ENCODE measurements around the gene POLR2L. TPM values are rescaled to one million over a fixed set of nuclear protein-coding genes. Genes with fewer than 3 reads are reported as not detected.

The POLR2L gene
- total RNA-seq, 1 experiment from 2014 or later: 211 TPM

- H2AFZ ChIP-seq (ENCODE audit: low read depth, low read length, poor library complexity, severe bottlenecking): no peak overlapping the region
- H3K9ac ChIP-seq (ENCODE audit: low read length): no peak overlapping the region
- ATAC-seq: no peak
- peaks cover 0 to 27% of the 10 kb centered on the region in 2 experiments; a peak in 2 of 4 replicates for H3K4me1 ChIP-seq (ENCODE audit: control insufficient read depth in 1 of 2, insufficient read depth in 2 of 2, low read length in 2 of 2)
- ChIA-PET POLR2A (no interaction called here), RAD21 (ENCODE audit: low non-redundant PET in 1 of 2, low total read pairs in 2 of 2, uncharacterized antibody in 2 of 2, unreplicated experiment in 2 of 2) (no interaction called here), CTCF (no interaction called here)
- H3K79me2 ChIP-seq (ENCODE audit: insufficient read depth, low read length): no peaks in the 10 kb centered on the region
- no peaks in the 10 kb centered on the region for H4K20me1 ChIP-seq (ENCODE audit: insufficient read depth)
- H3K27ac ChIP-seq (ENCODE audit: low read depth, low read length): no peak overlapping the region
- H3K4me2 ChIP-seq (ENCODE audit: low read length): no peak overlapping the region
- H3K27me3 ChIP-seq (ENCODE audit: insufficient read depth, low read length): no peaks in the 10 kb centered on the region
- BruUV-seq (replicated peaks): no TSS peak
- no peak for TF ChIP-seq JUND (IDR thresholded peaks at IDR 0.05)
- TF ChIP-seq TCF7L2 (IDR thresholded peaks at IDR 0.05; ENCODE audit: borderline replicate concordance, extremely low read depth, insufficient read depth, insufficient read length): no peak
- TF ChIP-seq, protein P1, sequence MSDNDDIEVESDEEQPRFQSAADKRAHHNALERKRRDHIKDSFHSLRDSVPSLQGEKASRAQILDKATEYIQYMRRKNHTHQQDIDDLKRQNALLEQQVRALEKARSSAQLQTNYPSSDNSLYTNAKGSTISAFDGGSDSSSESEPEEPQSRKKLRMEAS (IDR thresholded peaks at IDR 0.05): no peak
- no peak for TF ChIP-seq ZNF274 (IDR thresholded peaks at IDR 0.05; ENCODE audit: low read depth, low read length)
- no peak for TF ChIP-seq EZH2 (IDR thresholded peaks at IDR 0.05)
- TF ChIP-seq EGR1 (IDR thresholded peaks at IDR 0.05; ENCODE audit: low read depth): no peak
- no peak for TF ChIP-seq ATF3 (IDR thresholded peaks at IDR 0.05)
- no peak for TF ChIP-seq ZBTB33 (IDR thresholded peaks at IDR 0.05; ENCODE audit: extremely low read depth, insufficient replicate concordance, low read length)
- no peak for TF ChIP-seq FOSL1 (IDR thresholded peaks at IDR 0.05; ENCODE audit: low read depth)
- TF ChIP-seq POLR2AphosphoS5 (IDR thresholded peaks at IDR 0.05; ENCODE audit: low read depth, low read length): no peak; the same call in 1 of the 2 replicates
- no peak for TF ChIP-seq SP1 (IDR thresholded peaks at IDR 0.05; ENCODE audit: low read depth)
- intact Hi-C loops (cut with micrococcal nuclease): no loop called here
- no peaks in the 10 kb centered on the region for H3K9me2 ChIP-seq (ENCODE audit: insufficient read depth)
- H3K36me3 ChIP-seq (ENCODE audit: control insufficient read depth in 1 of 2, insufficient read depth in 2 of 2, low read length in 2 of 2): no peaks in the 10 kb centered on the region
- no peak for DNase-seq (ENCODE audit: low read depth, low spot score)
- H3K9me3 ChIP-seq (ENCODE audit: control insufficient read depth in 1 of 2, insufficient read depth in 1 of 2, low read depth in 1 of 2, low read length in 2 of 2): no peaks in the 10 kb centered on the region
- H3K4me3 ChIP-seq (replicated peaks in 1 of 2; ENCODE audit: low read depth in 1 of 2, low read length in 2 of 2): no peak overlapping the region
These were observed 23.4 kb upstream of the POLR2L start for GRCh38 chr11:865462-866430.
